ENCODE data around the gene PPP5C.

PPP5C gene

GRCh38 chr19:46330319-46330918 lies 16.5 kb upstream of the PPP5C start:
- no peak for DNase-seq (ENCODE audit: low read depth in 3 of 3)

DNA sequence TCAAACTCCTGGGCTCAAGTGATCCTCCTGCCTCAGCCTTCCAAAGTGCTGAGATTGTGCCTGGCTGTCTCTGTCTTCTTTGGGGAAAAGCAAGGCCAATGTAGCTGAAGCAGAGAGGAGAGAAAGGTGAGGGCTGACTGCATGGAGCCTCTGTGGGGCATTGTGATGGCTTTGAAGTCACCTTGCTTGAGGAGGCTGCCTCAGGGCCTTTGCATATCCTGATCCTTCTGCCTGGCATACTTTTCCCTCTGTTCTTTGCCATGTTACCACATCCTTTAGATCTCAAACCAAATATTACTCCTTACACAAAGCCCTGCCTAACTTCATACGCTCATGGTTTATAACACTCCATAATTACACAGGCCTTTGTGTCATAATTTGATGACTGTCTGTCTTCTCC lies 9.4 kb upstream of the PPP5C start:
- no peak for DNase-seq (ENCODE audit: low read depth in 3 of 3)

- no peak for DNase-seq (ENCODE audit: low read depth in 3 of 3)
Measured at GRCh38 chr19:46339446-46339845, 7.4 kb upstream of the PPP5C start.

- no peak for DNase-seq (ENCODE audit: low read depth in 3 of 3)
Measured at GRCh38 chr19:46340051-46340659, 6.7 kb upstream of the PPP5C start.

DNA sequence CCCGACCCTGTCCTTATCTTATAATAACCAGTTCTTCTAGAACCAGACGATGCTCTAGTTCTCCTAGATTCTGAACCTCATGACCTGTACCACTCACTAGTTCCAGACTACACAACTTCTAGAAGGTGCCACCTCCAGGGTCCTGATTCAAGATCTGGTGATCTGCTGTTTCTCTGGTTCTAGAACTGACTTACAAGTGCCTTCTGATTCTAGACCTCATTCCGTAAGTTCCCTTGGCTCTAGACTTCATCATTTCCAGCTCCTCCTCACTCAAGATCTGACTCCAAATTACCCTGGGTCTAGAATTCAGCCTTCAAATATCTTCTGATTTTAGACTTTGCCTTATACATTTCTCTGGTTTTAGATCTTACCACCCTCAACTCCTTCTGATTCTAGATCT lies 5.0 kb upstream of the PPP5C start:
- DNase-seq (ENCODE audit: low read depth in 3 of 3) = no peak

DNA sequence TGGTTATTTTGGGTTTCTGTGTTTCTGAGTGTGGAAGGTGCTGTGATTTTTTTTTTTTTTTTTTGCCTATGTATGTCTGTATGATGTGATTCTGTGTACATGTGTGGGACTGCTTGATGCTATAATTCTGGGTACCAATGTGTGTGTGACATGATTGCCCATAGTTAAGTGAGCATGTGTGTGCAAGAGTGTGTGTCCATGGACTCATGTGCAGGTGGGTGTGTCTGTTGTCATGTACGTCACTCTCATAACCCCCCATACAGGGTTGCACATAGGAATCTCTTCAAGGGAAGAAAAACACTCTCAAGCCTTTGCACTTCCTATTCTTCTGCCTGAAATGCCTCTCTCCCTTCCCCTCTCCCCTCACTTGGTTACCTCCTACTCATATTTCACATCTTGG lies 2.5 kb upstream of the PPP5C start:
- no peak for DNase-seq (ENCODE audit: low read depth in 3 of 3)

- no peak for DNase-seq (ENCODE audit: low read depth in 3 of 3)
Measured at GRCh38 chr19:46345157-46345556, 1.7 kb upstream of the PPP5C start.

- DNase-seq (ENCODE audit: low read depth in 3 of 3) = no peak
Measured at GRCh38 chr19:46347572-46347883, 641 bp downstream of the PPP5C start.

DNA sequence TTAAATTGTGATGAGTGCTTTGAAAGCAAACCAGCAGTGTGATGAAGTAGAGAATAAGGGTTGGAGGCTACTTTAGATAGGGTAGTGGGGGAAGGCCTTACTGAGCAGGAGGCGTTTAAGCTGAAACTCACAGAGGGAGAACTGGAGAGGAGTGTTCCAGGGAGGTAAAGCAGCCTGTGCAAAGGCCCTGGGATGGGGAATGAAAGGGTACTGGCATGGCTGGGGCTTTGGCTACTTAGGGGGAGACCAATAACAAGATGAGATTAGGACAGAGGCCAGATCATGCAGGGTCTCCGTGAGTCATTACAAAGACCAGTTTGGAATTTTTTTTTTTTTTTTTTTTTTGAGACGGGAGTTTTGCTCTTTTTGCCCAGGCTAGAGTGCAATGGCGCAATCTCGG lies 1.1 kb downstream of the PPP5C start:
- DNase-seq (ENCODE audit: low read depth in 3 of 3) = no peak

GRCh38 chr19:46349311-46349993 lies 2.6 kb downstream of the PPP5C start:
- no peak for DNase-seq (ENCODE audit: low read depth in 3 of 3)

DNA sequence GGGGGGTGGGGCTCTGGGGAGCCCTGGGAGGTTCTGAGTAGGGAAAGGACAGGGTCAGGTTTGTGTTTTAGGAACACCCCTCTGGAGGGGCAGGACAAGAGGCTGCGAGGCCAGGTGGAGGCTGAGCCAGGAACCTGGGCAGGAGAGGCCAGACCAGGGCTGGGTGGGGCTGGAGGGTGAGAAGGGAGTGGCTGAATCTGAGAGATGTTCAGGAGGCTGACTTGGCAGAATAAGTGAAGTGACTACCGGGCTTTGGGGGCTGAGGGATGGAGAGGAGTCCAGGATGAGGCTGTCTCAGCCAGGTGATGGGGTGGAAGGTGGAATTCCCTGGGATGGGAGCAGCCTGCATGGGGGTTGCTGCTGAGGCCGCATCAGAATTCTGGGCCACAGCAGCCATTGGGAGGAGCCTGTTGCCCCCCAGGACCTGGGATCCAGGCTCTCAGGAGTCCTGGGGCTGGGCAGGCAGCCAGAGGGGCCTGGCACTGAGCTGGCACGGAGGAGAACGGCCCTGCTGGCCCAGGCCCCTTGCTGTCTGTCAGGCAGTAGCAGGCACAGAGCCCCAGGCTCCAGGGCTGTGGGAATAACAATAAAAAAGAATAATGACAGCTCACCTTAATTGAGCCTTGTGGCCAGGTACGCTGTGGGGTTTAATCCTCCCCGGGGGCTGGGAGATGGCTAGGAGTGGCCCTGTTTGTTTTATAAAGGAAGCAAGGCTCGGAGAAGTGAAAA lies 3.3 kb downstream of the PPP5C start:
- no peak for DNase-seq (ENCODE audit: low read depth in 3 of 3)

DNA sequence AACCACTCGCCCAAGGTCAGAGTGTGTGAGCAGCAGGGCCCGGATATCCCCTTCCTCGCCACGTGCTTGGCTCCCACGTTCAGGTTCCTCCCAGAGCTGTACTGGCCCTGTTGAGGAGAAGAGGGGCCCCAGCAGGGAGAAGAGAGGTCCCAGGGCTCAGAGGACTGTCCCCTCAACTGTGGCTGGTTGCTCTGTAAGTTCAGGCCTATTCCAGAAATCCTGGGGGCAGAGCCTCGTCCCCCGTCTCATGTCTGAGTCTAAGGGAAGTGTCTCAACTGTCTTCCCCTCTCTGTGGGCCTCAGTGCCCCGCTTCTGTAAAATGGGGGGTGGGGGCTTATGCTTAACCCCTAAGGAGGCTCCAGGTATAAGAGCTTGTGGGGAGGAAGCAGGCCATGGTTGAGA lies 3.9 kb downstream of the PPP5C start:
- peak in 2 of 3 experiments; percentile 7 to 31 for DNase-seq (ENCODE audit: low read depth in 3 of 3)

DNA sequence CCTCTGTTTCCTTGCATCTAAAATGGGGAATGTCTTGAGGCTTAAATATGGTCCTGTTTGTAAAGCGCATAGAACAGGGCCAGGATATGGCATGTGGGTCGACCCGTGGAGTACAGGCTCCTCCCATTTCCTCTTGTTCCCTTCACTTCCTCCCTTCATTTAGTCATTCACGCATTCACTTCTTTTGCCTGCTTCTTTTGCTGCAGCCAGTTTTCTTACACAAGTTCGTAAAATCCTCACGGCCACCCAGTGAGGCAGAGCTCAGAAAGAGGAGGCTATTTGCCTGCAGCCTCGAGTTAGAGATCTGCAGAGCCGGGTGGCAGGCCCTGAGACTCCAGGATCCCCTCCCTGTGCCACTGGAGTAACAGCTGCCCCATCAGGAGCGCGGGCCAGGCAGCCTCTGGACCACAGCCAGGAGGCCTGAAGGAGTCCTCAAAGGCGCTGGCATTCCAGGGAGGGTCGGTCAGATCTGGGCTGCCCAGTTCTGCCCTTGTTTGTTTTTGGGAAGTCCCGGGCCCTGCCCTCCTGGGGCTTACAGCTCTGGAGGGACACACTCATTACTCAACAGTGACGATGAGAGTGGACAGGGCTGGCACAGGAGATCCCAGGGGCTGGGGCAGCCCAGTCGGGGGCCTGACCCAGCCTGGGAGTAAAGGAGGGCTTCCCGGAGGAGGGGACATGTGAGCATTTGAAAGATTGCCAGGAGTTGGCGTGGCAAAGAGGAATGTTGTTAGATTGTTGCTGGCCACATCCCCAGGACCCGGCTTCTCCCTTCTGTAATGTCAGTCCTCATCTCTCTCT lies 4.6 kb downstream of the PPP5C start:
- peak in 1 of 3 experiments; percentile 19 for DNase-seq (ENCODE audit: low read depth in 3 of 3)

DNA sequence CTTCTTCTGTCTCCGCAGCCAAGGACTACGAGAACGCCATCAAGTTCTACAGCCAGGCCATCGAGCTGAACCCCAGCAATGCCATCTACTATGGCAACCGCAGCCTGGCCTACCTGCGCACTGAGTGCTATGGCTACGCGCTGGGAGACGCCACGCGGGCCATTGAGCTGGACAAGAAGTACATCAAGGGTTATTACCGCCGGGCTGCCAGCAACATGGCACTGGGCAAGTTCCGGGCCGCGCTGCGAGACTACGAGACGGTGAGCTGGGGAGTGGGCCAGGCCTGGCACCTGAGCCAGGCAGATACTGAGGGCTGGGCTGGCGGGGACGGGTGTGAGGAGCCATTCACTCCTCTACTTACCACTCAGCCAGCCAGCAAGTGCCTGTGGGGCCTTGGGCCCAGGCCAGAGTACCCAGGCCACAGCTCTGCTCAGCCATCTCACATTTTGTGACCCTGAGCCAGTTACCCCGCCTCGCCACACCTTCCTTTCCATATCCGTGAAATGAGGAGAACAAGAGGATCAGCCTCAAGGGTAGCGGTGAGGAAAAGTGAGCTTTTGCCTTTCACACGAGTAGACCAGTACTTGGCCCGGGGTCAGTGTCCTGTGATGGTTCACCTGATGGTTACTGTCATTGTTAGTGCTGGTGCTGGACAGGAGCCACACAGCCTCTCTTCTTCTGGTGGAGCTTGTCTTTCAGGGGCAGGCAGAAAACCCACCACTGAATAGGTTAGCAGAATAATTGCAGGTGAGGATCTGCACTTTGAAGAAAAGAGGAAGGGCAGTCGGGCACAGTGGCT lies 7.0 kb downstream of the PPP5C start:
- DNase-seq (ENCODE audit: low read depth in 3 of 3) = no peak

- peak in 1 of 3 experiments; percentile 26 for DNase-seq (ENCODE audit: low read depth in 3 of 3)
Measured at GRCh38 chr19:46355234-46356148, 8.6 kb downstream of the PPP5C start.

- DNase-seq (ENCODE audit: low read depth in 3 of 3) = no peak
Measured at GRCh38 chr19:46356149-46357055, 9.5 kb downstream of the PPP5C start.

- DNase-seq (ENCODE audit: low read depth in 3 of 3) = no peak
Measured at GRCh38 chr19:46357846-46358583, 11.1 kb downstream of the PPP5C start.

DNA sequence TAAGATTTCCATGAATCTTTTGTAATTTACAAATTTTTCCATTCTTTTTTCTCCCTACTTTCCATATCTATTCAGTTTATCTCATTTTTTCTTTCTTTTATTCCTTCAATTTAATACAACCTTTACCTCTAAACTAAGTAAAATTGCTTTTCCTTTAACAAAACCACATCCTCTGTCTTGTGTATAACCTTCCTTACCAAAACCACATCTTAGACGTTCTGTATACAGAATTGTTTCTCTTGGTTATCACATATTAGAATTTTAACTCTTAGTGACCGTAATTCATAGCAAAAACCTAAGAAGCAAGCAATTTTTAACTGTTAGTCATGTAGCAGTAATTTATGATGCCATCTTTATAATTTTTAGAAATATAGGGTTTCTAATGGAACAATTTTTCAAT lies 15.0 kb downstream of the PPP5C start:
- no peak for DNase-seq (ENCODE audit: low read depth in 3 of 3)
